GM19239 (cell line): ENCODE results near the gene PNMT.
"Not testable (repeated sequence)": the region's sequence is repeated elsewhere in the genome, so short reads cannot be mapped to it uniquely, and the experiment has no call there.

Experiments
- DNase-seq: peaks from one replicate; pipeline ENCODE4 v3.0.0; 2011; ENCODE audit warnings: low spot score; ENCODE audit not compliant: insufficient read length
- FAIRE-seq: peaks from 2 replicates; lab custom pipeline; 2011; peaks lifted over from hg19 to GRCh38; lab: Jason Lieb, UNC

Gene PNMT

GRCh38 chr17:39702901-39703893 is 34.9 kb downstream of the PNMT start:
- peak; percentile 11 for FAIRE-seq
- peak; percentile 44 for DNase-seq

GRCh38 chr17:39703913-39704312 is 35.7 kb downstream of the PNMT start:
- DNase-seq: no peak
- no peak for FAIRE-seq

- FAIRE-seq: no peak
- no peak for DNase-seq
Observed at GRCh38 chr17:39704821-39705551, 36.7 kb downstream of the PNMT start.

GRCh38 chr17:39705786-39706348 is 37.6 kb downstream of the PNMT start:
- DNase-seq: no peak
- no peak for FAIRE-seq

- no peak for DNase-seq
Observed at GRCh38 chr17:39706383-39706782, 38.1 kb downstream of the PNMT start.

GRCh38 chr17:39706921-39707337 is 38.7 kb downstream of the PNMT start:
- no peak for DNase-seq
- no peak for FAIRE-seq

More at GRCh38 chr17:39706383-39706782, 38.1 kb downstream of the PNMT start:
- FAIRE-seq: no peak

- DNase-seq (no peak), FAIRE-seq (no peak)
Observed at GRCh38 chr17:39709319-39709997, 41.2 kb downstream of the PNMT start.

GRCh38 chr17:39709998-39710964 is 42.0 kb downstream of the PNMT start:
- FAIRE-seq (no peak), DNase-seq (no peak)

GRCh38 chr17:39711071-39711470 is 42.8 kb downstream of the PNMT start:
- FAIRE-seq, DNase-seq: not testable (repeated sequence)

GRCh38 chr17:39711851-39712250 is 43.6 kb downstream of the PNMT start:
- no peak for FAIRE-seq
- DNase-seq: no peak

- FAIRE-seq (no peak), DNase-seq (no peak)
Observed at GRCh38 chr17:39714234-39714633, 46.0 kb downstream of the PNMT start.

- no peak for FAIRE-seq
- no peak for DNase-seq
Observed at GRCh38 chr17:39715375-39716072, 47.3 kb downstream of the PNMT start.

- DNase-seq (no peak), FAIRE-seq (no peak)
Observed at GRCh38 chr17:39716073-39716818, 48.0 kb downstream of the PNMT start.

GRCh38 chr17:39716879-39717536 is 48.8 kb downstream of the PNMT start:
- DNase-seq: no peak

GRCh38 chr17:39717660-39718059 is 49.4 kb downstream of the PNMT start:
- DNase-seq (no peak), FAIRE-seq (no peak)

More at GRCh38 chr17:39716879-39717536, 48.8 kb downstream of the PNMT start:
- no peak for FAIRE-seq

- FAIRE-seq: no peak
- no peak for DNase-seq
Observed at GRCh38 chr17:39719563-39720355, 51.5 kb downstream of the PNMT start.
